ENCODE data around the gene C1orf122.

- TF ChIP-seq CTCF (conservative IDR thresholded peaks at IDR 0.05 in 1 of 2, IDR thresholded peaks at IDR 0.05 in 1 of 2; ENCODE audit: extremely low read depth in 1 of 2, insufficient read depth in 1 of 2, low read depth in 1 of 2, low read length in 2 of 2) (peak in 1 of 2 donors; percentile 6), EZH2 (IDR thresholded peaks at IDR 0.05; ENCODE audit: borderline replicate concordance, low read length) (peak; percentile 73)
These were observed 41.5 kb upstream of the C1orf122 start for GRCh38 chr1:37765916-37766664.

All from mammary epithelial cell (primary cell).